ENCODE data around the gene OR2K2.
"Not testable (repeated sequence)": the region's sequence is repeated elsewhere in the genome, so short reads cannot be mapped to it uniquely, and the experiment has no call there.

Gene OR2K2

GRCh38 chr9:111320631-111321030, 9.4 kb downstream of the OR2K2 start:
- in situ Hi-C loops (cut with MboI; ENCODE audit: low sequenced_read_pairs, unreplicated experiment) = no loop called here
- TF ChIP-seq, protein P1, sequence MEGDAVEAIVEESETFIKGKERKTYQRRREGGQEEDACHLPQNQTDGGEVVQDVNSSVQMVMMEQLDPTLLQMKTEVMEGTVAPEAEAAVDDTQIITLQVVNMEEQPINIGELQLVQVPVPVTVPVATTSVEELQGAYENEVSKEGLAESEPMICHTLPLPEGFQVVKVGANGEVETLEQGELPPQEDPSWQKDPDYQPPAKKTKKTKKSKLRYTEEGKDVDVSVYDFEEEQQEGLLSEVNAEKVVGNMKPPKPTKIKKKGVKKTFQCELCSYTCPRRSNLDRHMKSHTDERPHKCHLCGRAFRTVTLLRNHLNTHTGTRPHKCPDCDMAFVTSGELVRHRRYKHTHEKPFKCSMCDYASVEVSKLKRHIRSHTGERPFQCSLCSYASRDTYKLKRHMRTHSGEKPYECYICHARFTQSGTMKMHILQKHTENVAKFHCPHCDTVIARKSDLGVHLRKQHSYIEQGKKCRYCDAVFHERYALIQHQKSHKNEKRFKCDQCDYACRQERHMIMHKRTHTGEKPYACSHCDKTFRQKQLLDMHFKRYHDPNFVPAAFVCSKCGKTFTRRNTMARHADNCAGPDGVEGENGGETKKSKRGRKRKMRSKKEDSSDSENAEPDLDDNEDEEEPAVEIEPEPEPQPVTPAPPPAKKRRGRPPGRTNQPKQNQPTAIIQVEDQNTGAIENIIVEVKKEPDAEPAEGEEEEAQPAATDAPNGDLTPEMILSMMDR (IDR thresholded peaks at IDR 0.05; ENCODE audit: borderline replicate concordance, control extremely low read depth, extremely low read depth, insufficient read depth, missing control alignments) = no peak
- DNase-seq (ENCODE audit: low spot score) = no peak

GRCh38 chr9:111316796-111317195, 13.2 kb downstream of the OR2K2 start:
- no peak for DNase-seq (ENCODE audit: low spot score)
- TF ChIP-seq, protein P1 (IDR thresholded peaks at IDR 0.05; ENCODE audit: borderline replicate concordance, control extremely low read depth, extremely low read depth, insufficient read depth, missing control alignments) = no peak
- in situ Hi-C loops (cut with MboI; ENCODE audit: low sequenced_read_pairs, unreplicated experiment) = no loop called here

DNA sequence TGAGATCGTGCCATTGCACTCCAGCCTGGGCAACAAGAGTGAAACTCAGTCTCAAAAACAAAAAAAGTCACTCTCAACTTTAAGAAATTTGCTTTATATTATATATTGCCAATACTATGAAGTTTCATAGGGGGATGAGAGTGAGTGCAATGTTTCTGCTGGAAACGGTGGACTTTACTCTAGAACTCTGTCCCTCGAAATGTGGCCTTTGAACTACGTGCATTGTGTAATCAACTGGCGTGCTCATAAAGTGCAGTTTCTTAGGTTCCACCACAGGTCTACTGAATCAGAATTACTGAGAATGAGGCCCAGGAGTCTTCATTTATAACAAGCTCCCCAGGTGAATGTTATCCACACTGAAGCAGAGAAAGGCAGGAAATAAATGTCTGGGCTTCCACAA, 24.1 kb downstream of the OR2K2 start:
- in situ Hi-C loops (cut with MboI; ENCODE audit: low sequenced_read_pairs, unreplicated experiment) = no loop called here
- TF ChIP-seq, protein P1 (IDR thresholded peaks at IDR 0.05; ENCODE audit: borderline replicate concordance, control extremely low read depth, extremely low read depth, insufficient read depth, missing control alignments) = no peak
- no peak for DNase-seq (ENCODE audit: low spot score)

GRCh38 chr9:111304000-111304399, 26.0 kb downstream of the OR2K2 start:
- DNase-seq (ENCODE audit: low spot score); in situ Hi-C loops (cut with MboI; ENCODE audit: low sequenced_read_pairs, unreplicated experiment): not testable (repeated sequence)

DNA sequence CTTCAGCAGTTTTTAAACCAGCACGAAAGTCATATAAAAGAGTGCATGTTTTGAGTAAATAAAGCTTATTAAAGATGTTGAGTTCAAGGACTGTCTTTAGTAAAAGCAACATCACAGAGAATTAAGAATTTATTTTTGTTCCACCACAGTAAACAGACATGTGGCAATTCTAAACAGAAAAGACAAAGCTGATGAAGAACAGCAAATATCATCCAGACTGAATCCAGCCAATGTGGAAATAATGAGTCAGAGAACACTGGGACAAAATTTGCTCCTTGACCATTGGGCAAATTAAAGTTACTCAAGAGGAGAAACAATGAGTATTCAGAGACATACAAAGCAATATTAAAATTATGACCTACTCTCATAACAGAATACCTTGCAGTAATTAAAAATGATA, 28.8 kb downstream of the OR2K2 start:
- no peak for DNase-seq (ENCODE audit: low spot score)
- TF ChIP-seq, protein P1 (IDR thresholded peaks at IDR 0.05; ENCODE audit: borderline replicate concordance, control extremely low read depth, extremely low read depth, insufficient read depth, missing control alignments) = no peak
- in situ Hi-C loops (cut with MboI; ENCODE audit: low sequenced_read_pairs, unreplicated experiment) = no loop called here

DNA sequence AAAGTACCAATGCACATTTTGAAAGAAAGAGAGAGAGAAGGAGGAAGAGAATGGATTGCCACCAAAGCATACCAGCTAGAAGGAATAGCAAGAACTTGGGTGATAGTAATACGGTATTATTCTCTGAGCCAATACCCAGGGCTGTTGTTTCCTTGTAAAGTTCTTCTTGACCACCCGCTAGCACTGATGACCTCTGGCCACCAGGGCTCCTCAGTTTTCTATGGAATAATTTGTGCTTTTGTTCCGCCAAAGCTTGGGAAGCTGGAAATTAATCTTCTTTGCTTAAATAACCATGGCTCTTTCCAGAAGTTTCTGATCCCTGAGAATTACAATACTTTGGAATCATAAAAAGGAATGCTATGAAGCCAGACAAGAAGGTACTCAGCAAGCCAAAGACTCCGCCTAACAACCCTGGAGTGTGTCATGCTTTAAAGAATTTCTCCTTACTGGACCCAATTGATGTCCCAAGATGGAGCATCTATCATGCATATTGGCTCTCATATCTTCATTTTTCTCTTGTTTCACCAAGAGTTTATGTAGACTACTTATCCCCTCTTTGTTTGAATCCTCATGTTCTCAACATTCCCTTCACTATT, 29.8 kb downstream of the OR2K2 start:
- in situ Hi-C loops (cut with MboI; ENCODE audit: low sequenced_read_pairs, unreplicated experiment) = no loop called here
- TF ChIP-seq, protein P1 (IDR thresholded peaks at IDR 0.05; ENCODE audit: borderline replicate concordance, control extremely low read depth, extremely low read depth, insufficient read depth, missing control alignments) = no peak
- DNase-seq (ENCODE audit: low spot score) = no peak

GRCh38 chr9:111299599-111299966, 30.4 kb downstream of the OR2K2 start:
- not testable (repeated sequence) for DNase-seq (ENCODE audit: low spot score)
- in situ Hi-C loops (cut with MboI; ENCODE audit: low sequenced_read_pairs, unreplicated experiment) = loop anchor here (10.0 to 25.0 kb wide), 3 partner anchors 245 to 1112 kb away; no protein-coding TSS in a partner anchor
